GM12875 (cell line): Measurements from ENCODE around the gene FAM81B.
"Not testable (repeated sequence)": the region's sequence is repeated elsewhere in the genome, so short reads cannot be mapped to it uniquely, and the experiment has no call there.

ENCODE experiments used
- H3K4me3 ChIP-seq: one replicate; pipeline ENCODE4 v1.5.1; 2011; ENCODE audit warnings: low read depth, low read length, control low read depth
- CTCF ChIP-seq: IDR thresholded peaks from 2 replicates; pipeline ENCODE4 v1.5.1; 2011; ENCODE audit warnings: low read depth, mild to moderate bottlenecking, control low read depth, inconsistent platforms, low read length, moderate library complexity, borderline replicate concordance; ENCODE audit not compliant: insufficient read depth

Gene FAM81B

DNA sequence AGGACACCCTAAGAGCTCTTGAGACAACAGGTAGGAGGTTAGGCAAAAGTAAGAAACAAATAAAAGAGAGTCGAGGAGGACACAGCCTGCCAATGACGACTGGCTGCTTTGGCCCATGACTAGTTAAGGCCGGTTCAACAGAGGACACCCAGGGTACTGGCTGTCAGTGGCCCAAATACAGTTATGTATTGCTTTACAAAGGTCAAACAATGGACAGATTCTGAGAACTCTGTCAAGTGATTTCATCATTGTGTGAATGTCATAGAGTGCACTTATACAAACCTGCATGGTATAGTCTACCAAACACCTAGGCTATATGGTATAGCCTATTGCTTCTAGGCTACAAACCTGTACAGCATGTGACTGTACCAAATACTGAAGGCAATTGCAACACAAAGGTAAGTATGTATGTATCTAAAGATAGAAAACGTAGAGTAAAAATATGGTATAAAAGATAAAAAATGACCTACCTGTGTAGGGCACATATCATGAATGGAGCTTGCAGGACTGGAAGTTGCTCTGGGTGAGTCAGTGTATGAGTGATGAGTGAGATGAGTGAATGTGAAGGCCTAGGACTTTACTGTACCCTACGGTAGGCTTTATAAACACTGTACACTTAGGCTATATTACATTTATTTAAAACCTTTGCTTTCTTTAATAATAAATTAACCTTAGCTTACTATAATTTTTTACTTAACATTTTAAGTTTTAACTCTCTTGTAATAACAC, 6.5 kb upstream of the FAM81B start:
- no peak overlapping the region for H3K4me3 ChIP-seq
- TF ChIP-seq CTCF: no peak

DNA sequence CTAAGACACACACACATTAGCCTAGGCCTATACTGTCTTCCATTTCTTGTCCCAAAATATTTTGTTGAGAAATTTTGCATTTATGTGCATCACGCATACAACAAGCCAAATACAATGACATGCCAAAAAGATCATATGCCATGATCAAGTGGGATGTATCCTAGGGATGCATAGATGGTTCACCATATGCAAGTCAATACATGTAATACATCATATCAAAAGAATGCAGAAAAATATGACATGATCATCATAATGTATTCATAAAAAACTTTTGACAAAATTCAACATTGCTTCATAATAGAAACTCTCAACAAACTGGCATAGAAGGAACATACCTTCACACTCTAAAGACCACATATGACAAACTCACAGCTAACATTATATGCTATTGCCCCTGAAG, 5.8 kb upstream of the FAM81B start:
- TF ChIP-seq CTCF: no peak
- no peak overlapping the region for H3K4me3 ChIP-seq

DNA sequence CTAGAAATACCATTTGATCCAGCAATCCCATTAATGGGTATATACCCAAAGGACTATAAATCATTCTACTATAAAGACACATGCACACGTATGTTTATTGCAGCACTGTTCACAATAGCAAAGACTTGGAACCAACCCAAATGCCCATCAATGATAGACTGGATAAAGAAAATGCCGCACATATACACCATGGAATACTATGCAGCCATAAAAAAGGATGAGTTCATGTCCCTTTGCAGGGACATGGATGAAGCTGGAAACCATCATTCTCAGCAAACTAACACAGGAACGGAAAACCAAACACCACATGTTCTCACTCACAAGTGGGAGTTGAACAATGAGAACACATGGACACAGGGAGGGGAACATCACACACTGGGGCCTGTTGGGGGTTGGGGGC, 799 bp downstream of the FAM81B start:
- not testable (repeated sequence) for H3K4me3 ChIP-seq

GRCh38 chr5:95392593-95393182, 1.5 kb downstream of the FAM81B start:
- H3K4me3 ChIP-seq: no peak overlapping the region
- TF ChIP-seq CTCF: no peak

- TF ChIP-seq CTCF: no peak
- no peak overlapping the region for H3K4me3 ChIP-seq
Measured at GRCh38 chr5:95393279-95393678, 2.1 kb downstream of the FAM81B start.

DNA sequence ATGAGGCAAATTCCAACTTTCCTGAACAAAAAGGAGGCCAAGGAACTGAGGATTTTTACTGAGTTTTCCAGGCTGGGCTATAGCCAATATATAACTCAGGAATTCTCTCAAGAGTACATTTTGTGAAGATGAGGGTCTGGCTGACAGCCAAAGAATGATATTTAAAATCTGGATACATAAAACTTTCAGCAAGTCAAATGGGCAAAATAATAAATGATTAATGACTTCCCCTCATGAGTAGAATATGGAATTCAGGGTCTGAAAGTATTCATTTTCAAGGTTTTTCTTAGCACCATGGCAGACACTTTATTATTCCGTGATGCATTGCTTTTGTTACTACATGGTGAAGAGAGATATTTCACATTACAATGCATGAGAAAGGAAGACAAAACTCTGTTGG, 7.8 kb downstream of the FAM81B start:
- no peak for TF ChIP-seq CTCF
- no peak overlapping the region for H3K4me3 ChIP-seq

DNA sequence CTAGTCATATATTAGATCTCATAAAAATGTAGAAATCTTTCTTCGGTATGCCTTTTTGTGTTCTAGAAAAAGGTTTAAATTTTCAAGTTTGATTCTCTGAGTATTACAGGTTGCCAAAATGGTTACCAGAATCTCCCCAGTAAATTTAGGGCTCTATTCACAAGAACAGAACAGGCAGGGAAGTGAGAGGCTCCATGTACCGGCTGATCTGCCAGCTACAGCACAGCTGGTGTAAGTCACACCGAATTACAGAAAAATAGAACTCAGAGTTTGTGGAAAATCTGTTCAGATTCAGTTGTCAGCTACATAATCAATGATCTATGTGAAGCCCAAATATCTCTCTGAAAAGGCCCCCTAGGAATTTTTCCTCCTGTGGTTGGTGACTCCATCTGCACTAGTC, 10.5 kb downstream of the FAM81B start:
- H3K4me3 ChIP-seq: no peak overlapping the region
- TF ChIP-seq CTCF: no peak
